ENCODE results near the gene ALPI.

DNA sequence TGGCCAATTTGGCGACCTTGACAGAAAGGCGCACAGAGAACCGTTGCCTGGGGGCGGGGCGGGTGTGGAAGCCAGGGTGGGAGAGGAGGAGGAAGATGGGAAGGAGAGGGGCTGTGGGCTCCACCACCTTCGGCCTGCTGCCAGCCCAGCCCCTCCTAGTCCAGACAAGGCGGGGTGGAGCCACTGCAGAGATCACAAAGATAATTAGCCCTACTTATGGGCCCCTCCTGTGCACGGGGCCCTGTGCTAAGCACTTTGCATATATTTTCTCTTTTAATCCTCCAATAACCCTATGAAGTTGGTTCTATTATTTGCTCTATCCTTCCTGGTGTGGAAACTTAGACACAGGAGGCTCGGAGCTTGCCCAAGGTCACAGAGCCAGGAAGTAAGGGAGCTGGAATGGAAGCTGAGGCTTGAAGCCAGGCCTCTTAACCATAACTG is 45.4 kb downstream of the ALPI start:
- TF ChIP-seq, protein P1, sequence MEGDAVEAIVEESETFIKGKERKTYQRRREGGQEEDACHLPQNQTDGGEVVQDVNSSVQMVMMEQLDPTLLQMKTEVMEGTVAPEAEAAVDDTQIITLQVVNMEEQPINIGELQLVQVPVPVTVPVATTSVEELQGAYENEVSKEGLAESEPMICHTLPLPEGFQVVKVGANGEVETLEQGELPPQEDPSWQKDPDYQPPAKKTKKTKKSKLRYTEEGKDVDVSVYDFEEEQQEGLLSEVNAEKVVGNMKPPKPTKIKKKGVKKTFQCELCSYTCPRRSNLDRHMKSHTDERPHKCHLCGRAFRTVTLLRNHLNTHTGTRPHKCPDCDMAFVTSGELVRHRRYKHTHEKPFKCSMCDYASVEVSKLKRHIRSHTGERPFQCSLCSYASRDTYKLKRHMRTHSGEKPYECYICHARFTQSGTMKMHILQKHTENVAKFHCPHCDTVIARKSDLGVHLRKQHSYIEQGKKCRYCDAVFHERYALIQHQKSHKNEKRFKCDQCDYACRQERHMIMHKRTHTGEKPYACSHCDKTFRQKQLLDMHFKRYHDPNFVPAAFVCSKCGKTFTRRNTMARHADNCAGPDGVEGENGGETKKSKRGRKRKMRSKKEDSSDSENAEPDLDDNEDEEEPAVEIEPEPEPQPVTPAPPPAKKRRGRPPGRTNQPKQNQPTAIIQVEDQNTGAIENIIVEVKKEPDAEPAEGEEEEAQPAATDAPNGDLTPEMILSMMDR (IDR thresholded peaks at IDR 0.05; ENCODE audit: low read depth, low read length), result no peak
- no peak for TF ChIP-seq EZH2phosphoT487 (IDR thresholded peaks at IDR 0.05; ENCODE audit: low read depth)
